GM06990 (cell line): ENCODE measurements around the gene NOSTRIN.

ENCODE experiments used
- DNase-seq: peaks from one replicate; pipeline ENCODE4 v3.0.0-alpha.2; 2011; ENCODE audit not compliant: insufficient read length; ENCODE audit errors: extremely low read depth
- H3K27me3 ChIP-seq: replicated peaks from 2 replicates; pipeline ENCODE4 v1.6.0; 2011; ENCODE audit warnings: low read length; ENCODE audit not compliant: control insufficient read depth, insufficient read depth
- H3K36me3 ChIP-seq: 2 replicates; pipeline ENCODE4 v1.5.1; 2011; ENCODE audit warnings: low read length; ENCODE audit not compliant: control insufficient read depth, insufficient read depth
- H3K4me3 ChIP-seq: replicated peaks from 2 replicates; pipeline ENCODE4 v1.5.1; 2011; ENCODE audit warnings: low read depth, mild to moderate bottlenecking, control low read depth, low read length
- TF ChIP-seq, protein P1 (sequence below): IDR thresholded peaks from 2 replicates; pipeline ENCODE4 v1.5.1; 2011; ENCODE audit warnings: low read length, control low read depth, mild to moderate bottlenecking, inconsistent platforms; ENCODE audit not compliant: insufficient read depth, poor library complexity, severe bottlenecking

Gene NOSTRIN

DNA sequence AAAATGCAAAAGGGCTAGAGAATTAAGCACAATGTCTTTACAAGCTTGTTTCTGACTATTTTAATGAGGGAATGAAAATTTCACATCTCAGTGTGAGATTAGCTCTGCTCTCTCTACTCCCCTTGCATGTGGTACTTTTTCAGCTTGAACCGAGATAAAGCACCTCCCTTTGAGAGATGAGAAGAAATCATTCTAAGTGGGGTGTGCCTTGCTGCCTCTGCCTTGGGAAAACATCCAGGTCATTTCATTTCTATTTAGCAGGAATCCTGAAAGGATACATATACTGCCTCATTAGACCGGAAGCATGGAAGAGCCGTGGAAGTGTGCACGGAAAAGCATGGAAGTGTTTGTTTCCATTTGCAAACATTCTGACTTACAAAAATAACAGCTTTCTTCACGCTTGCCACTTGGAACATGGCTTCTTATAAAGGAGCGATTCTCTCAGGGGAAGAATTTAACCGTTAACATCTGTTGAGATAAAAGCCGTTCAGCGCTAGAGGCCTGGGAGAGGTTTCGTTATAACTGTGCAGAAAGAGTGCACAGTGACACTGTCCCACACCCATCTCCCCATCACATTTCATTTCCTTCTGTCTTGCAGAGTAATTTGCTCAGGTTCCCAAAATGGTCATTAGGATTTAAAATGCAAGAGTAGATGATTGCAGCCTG lies 16.7 kb downstream of the NOSTRIN start:
- TF ChIP-seq, protein P1, sequence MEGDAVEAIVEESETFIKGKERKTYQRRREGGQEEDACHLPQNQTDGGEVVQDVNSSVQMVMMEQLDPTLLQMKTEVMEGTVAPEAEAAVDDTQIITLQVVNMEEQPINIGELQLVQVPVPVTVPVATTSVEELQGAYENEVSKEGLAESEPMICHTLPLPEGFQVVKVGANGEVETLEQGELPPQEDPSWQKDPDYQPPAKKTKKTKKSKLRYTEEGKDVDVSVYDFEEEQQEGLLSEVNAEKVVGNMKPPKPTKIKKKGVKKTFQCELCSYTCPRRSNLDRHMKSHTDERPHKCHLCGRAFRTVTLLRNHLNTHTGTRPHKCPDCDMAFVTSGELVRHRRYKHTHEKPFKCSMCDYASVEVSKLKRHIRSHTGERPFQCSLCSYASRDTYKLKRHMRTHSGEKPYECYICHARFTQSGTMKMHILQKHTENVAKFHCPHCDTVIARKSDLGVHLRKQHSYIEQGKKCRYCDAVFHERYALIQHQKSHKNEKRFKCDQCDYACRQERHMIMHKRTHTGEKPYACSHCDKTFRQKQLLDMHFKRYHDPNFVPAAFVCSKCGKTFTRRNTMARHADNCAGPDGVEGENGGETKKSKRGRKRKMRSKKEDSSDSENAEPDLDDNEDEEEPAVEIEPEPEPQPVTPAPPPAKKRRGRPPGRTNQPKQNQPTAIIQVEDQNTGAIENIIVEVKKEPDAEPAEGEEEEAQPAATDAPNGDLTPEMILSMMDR = no peak
- DNase-seq = no peak
- no peak overlapping the region for H3K4me3 ChIP-seq

DNA sequence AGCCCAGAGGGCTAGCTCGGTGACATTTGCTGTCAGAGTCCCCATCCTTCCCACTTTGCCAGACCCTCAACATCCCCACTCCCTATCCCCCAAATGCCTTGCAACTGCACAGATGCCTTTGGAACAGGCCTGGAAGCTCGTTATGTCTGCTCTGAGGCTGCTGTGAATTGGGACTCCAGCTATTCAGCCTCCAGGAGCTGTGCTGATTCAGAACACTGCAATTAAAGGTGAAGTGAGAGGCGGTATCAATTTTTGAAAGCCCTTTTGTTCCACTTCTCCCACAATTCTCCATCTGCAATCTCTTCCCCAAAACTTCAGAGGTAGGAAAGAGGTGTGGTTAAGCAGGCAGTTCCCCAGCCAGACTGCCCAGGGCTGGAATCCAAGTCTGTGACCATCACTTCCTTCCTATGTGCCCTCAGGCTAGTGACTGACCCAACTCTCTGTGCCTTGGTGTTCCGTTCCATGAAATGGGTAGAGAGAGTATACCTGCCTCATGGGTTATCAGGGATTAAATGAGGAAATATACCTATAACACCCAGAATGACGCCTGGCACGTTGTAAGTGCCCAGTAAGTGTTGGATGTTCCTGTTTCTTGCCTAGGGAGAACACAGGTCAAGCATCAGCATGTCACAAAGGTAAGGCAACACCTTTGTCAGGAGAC lies 17.5 kb downstream of the NOSTRIN start:
- TF ChIP-seq, protein P1 = no peak
- Histone ChIP-seq H3K27me3 (no peaks in the 10 kb centered on the region), H3K36me3 (no peaks in the 10 kb centered on the region), H3K4me3 (no peak overlapping the region)
- DNase-seq = no peak

More for the DNA sequence above, 16.7 kb downstream of the NOSTRIN start:
- no peaks in the 10 kb centered on the region for H3K27me3 ChIP-seq
- no peaks in the 10 kb centered on the region for H3K36me3 ChIP-seq

- no peaks in the 10 kb centered on the region for H3K27me3 ChIP-seq
- TF ChIP-seq, protein P1 = no peak
- no peaks in the 10 kb centered on the region for H3K36me3 ChIP-seq
These were observed 19.1 kb downstream of the NOSTRIN start for GRCh38 chr2:168821577-168821976.

GRCh38 chr2:168821992-168822391 lies 19.6 kb downstream of the NOSTRIN start:
- H3K4me3 ChIP-seq = no peak overlapping the region
- H3K27me3 ChIP-seq = no peaks in the 10 kb centered on the region
- DNase-seq = no peak
- TF ChIP-seq, protein P1 = no peak
- H3K36me3 ChIP-seq = no peaks in the 10 kb centered on the region

More at GRCh38 chr2:168821577-168821976, 19.1 kb downstream of the NOSTRIN start:
- no peak for DNase-seq
- no peak overlapping the region for H3K4me3 ChIP-seq

DNA sequence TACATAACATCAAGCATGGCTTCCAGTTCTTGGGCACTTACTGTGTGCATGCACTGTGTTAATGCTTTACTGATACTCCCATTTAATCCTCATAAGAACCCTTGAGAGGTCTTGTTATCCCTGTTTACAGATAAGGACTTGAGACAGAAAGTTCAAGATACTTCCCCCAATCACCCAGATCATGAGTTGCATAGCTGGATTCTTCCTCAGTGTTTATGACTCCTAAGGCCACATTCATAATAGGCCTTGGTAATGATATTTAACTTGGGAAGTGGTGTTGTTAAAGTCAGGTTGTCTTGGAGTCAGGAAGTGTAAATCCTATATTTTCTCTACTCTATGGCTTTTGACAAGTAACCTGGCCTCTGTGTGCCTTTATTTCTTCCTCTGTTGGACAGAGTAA lies 22.7 kb downstream of the NOSTRIN start:
- H3K27me3 ChIP-seq = no peaks in the 10 kb centered on the region
- no peak for DNase-seq
- TF ChIP-seq, protein P1 = no peak

More for the DNA sequence above, 22.7 kb downstream of the NOSTRIN start:
- no peaks in the 10 kb centered on the region for H3K36me3 ChIP-seq
- H3K4me3 ChIP-seq = no peak overlapping the region
